GM19395 (cell line): ENCODE results near the gene ZFP64.

ENCODE experiments used
- ATAC-seq: cut with Tn5 transposase; IDR thresholded peaks from one replicate; pipeline ENCODE4 v1.9.1; 2021; ENCODE audit warnings: mild to moderate bottlenecking, moderate library complexity; ENCODE audit not compliant: unreplicated experiment

Gene ZFP64

GRCh38 chr20:52118016-52118623, 73.5 kb downstream of the ZFP64 start:
- no peak for ATAC-seq

- no peak for ATAC-seq
These were observed 81.1 kb downstream of the ZFP64 start for GRCh38 chr20:52110456-52110855.

- no peak for ATAC-seq
These were observed 85.8 kb downstream of the ZFP64 start for GRCh38 chr20:52105442-52106422.

- no peak for ATAC-seq
These were observed 86.8 kb downstream of the ZFP64 start for GRCh38 chr20:52104546-52105441.

GRCh38 chr20:52103913-52104545, 87.5 kb downstream of the ZFP64 start:
- ATAC-seq = no peak

- ATAC-seq = no peak
These were observed 88.2 kb downstream of the ZFP64 start for GRCh38 chr20:52103335-52103912.

DNA sequence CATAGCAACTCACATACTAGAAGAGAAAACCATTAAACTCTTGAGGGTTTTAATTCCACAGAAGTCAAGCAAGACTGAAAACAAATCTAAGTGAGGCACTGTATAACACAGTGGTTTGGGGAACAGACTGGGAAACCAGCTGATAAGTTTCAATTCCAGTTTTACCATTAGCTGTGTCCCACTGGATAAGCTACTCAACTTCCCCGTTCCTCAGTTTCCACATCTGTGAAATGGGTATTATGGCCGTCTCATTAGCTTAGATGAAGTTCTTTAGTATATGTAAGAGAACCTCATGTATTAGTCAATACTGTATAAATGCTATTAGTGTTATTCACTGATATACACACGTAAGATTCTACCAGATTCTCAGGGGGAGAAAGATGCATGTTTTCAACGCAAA, 89.0 kb downstream of the ZFP64 start:
- no peak for ATAC-seq

GRCh38 chr20:52102126-52102525, 89.5 kb downstream of the ZFP64 start:
- no peak for ATAC-seq
